H1 (cell line): ENCODE results near the gene PKP1.

Source experiments
- CTCF ChIP-seq, 3 experiments: IDR thresholded peaks; 1 replicate in 2 of 3; 2 replicates in 1 of 3; pipeline versions ENCODE4 v1.5.1 to v1.6.1; 2011; ENCODE audit warnings: low read length in 3 of 3, mild to moderate bottlenecking in 3 of 3, inconsistent platforms in 2 of 3, low read depth in 1 of 3, moderate library complexity in 1 of 3; ENCODE audit not compliant: insufficient read depth in 1 of 3; ENCODE audit errors: control extremely low read depth in 1 of 3
- EZH2 ChIP-seq: fragments of 200-600 bp; sonication (generic); IDR thresholded peaks from 2 replicates; pipeline ENCODE4 v1.7.1; 2012; ENCODE audit warnings: low read depth, mild to moderate bottlenecking, moderate library complexity, low read length, inconsistent platforms; ENCODE audit not compliant: severe bottlenecking
- POLR2AphosphoS5 ChIP-seq: IDR thresholded peaks from 2 replicates; pipeline ENCODE4 v1.6.1; 2011; ENCODE audit warnings: low read depth, low read length
- TCF12 ChIP-seq: IDR thresholded peaks from 2 replicates; pipeline ENCODE4 v1.6.1; 2011; ENCODE audit warnings: low read depth, mild to moderate bottlenecking, low read length
- TEAD4 ChIP-seq: IDR thresholded peaks from 2 replicates; pipeline ENCODE4 v1.6.1; 2012; ENCODE audit warnings: low read depth, low read length, inconsistent platforms, mixed read lengths
- TF ChIP-seq, protein P1 (sequence below): IDR thresholded peaks from 2 replicates; pipeline ENCODE4 v1.6.1; 2011; ENCODE audit warnings: low read length, improper control_type of control experiment

- TF ChIP-seq TCF12 (no peak), CTCF (IDR thresholded peaks at IDR 0.05; ENCODE audit: control extremely low read depth in 1 of 3, insufficient read depth in 1 of 3, low read depth in 1 of 3, low read length in 3 of 3) (no peak), TEAD4 (no peak), POLR2AphosphoS5 (no peak), EZH2 (no peak)
- TF ChIP-seq, protein P1, sequence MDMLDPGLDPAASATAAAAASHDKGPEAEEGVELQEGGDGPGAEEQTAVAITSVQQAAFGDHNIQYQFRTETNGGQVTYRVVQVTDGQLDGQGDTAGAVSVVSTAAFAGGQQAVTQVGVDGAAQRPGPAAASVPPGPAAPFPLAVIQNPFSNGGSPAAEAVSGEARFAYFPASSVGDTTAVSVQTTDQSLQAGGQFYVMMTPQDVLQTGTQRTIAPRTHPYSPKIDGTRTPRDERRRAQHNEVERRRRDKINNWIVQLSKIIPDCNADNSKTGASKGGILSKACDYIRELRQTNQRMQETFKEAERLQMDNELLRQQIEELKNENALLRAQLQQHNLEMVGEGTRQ = no peak
These were observed 67.6 kb downstream of the PKP1 start for GRCh38 chr1:201350884-201351283.
